Nephron progenitor cell (in vitro differentiated cells): Measurements from ENCODE around the gene MEST.

Source experiments
- DNase-seq: peaks from one replicate; pipeline ENCODE4 v3.0.0; 2021
- H3K27ac Mint-ChIP-seq: 2 replicates; pipeline ENCODE4 v1.8.0; 2021; ENCODE audit warnings: mild to moderate bottlenecking, moderate library complexity, mixed read lengths
- H3K27me3 Mint-ChIP-seq: 2 replicates; pipeline ENCODE4 v1.8.0; 2021; ENCODE audit warnings: mild to moderate bottlenecking, low read depth, mixed read lengths; ENCODE audit not compliant: poor library complexity
- H3K36me3 Mint-ChIP-seq: 2 replicates; pipeline ENCODE4 v1.8.0; 2021; ENCODE audit warnings: low read depth, mixed read lengths
- H3K4me1 Mint-ChIP-seq: 2 replicates; pipeline ENCODE4 v1.8.0; 2021; ENCODE audit warnings: mixed read lengths
- H3K4me3 Mint-ChIP-seq: 2 replicates; pipeline ENCODE4 v1.8.0; 2021; ENCODE audit warnings: mild to moderate bottlenecking, moderate library complexity, mixed read lengths
- H3K9me3 Mint-ChIP-seq: 2 replicates; pipeline ENCODE4 v1.8.0; 2021; ENCODE audit warnings: mild to moderate bottlenecking, moderate library complexity, mixed read lengths
- CTCF ChIP-seq: fragments of 200-600 bp; sonication (generic); IDR thresholded peaks from 2 replicates; pipeline ENCODE4 v1.5.0; 2021; ENCODE audit warnings: antibody characterized with exemption

Gene MEST

GRCh38 chr7:130471974-130472373 lies 19.9 kb upstream of the MEST start:
- H3K27ac Mint-ChIP-seq, result no peak overlapping the region
- no peaks in the 10 kb centered on the region for H3K36me3 Mint-ChIP-seq
- no peaks in the 10 kb centered on the region for H3K27me3 Mint-ChIP-seq
- no peak overlapping the region for H3K4me3 Mint-ChIP-seq
- no peaks in the 10 kb centered on the region for H3K9me3 Mint-ChIP-seq
- no peak for DNase-seq
- no peak for TF ChIP-seq CTCF
- peaks cover 39% of the 10 kb centered on the region for H3K4me1 Mint-ChIP-seq

DNA sequence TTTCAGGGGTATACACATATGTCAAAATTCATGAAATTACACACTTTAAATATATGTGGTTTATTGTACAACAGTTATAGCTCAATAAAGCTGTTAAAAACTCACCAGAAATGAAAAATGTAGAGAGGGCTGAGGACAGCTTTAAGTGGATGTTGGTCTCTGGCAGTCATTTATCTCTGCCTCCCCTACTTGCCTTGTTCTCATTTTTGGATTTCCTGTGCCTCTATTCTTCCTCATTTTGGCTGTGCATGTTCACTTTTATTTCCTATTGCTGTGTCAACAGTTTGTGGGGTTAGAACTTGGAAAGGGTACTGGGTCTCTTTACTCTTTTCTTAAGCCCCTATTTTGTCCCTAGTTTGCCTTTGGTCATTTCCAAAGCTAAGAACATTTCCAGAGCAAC lies 18.6 kb upstream of the MEST start:
- H3K4me3 Mint-ChIP-seq, result no peak overlapping the region
- peaks cover 11% of the 10 kb centered on the region for H3K36me3 Mint-ChIP-seq
- no peak for DNase-seq
- H3K4me1 Mint-ChIP-seq, result peaks cover 46% of the 10 kb centered on the region
- H3K27me3 Mint-ChIP-seq, result no peaks in the 10 kb centered on the region
- TF ChIP-seq CTCF, result no peak
- no peak overlapping the region for H3K27ac Mint-ChIP-seq
- peaks cover 11% of the 10 kb centered on the region for H3K9me3 Mint-ChIP-seq

GRCh38 chr7:130473876-130474275 lies 18.0 kb upstream of the MEST start:
- peaks cover 17% of the 10 kb centered on the region for H3K9me3 Mint-ChIP-seq
- H3K27ac Mint-ChIP-seq, result peak overlapping the region; percentile 26
- no peak for DNase-seq
- no peak overlapping the region for H3K4me3 Mint-ChIP-seq
- H3K4me1 Mint-ChIP-seq, result peaks cover 46% of the 10 kb centered on the region
- peaks cover 17% of the 10 kb centered on the region for H3K36me3 Mint-ChIP-seq
- H3K27me3 Mint-ChIP-seq, result no peaks in the 10 kb centered on the region
- TF ChIP-seq CTCF, result no peak

DNA sequence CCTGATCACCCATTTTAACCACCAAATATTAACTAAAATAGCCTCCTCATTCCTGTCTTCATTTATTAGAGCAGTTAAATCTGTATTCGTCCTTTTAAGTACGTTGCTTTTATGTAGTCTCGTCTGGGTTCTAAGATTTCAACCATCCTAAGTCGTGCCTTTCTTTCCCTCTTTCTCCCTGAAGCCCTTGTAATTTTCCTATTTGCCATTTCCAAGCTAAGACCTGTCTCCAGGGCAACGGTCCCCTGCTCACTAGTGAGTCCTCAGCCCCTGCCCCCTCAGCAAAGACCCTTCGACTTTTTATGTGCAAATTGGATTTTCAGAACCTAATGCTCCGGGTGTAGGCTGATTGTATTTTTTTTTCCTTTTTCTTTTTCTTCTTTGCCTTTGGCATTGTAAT lies 16.1 kb upstream of the MEST start:
- no peak for TF ChIP-seq CTCF
- no peak for DNase-seq
- Mint-ChIP-seq H3K36me3 (peaks cover 25% of the 10 kb centered on the region), H3K27me3 (no peaks in the 10 kb centered on the region), H3K4me3 (no peak overlapping the region), H3K9me3 (peaks cover 32% of the 10 kb centered on the region), H3K27ac (peak overlapping the region; percentile 38), H3K4me1 (peaks cover 46% of the 10 kb centered on the region)

GRCh38 chr7:130476297-130477150 lies 15.4 kb upstream of the MEST start:
- peak overlapping the region; percentile 58 for H3K27ac Mint-ChIP-seq
- TF ChIP-seq CTCF, result no peak
- H3K4me3 Mint-ChIP-seq, result peak overlapping the region; percentile 34
- peaks cover 47% of the 10 kb centered on the region for H3K4me1 Mint-ChIP-seq
- H3K36me3 Mint-ChIP-seq, result peaks cover 25% of the 10 kb centered on the region
- H3K27me3 Mint-ChIP-seq, result no peaks in the 10 kb centered on the region
- peaks cover 33% of the 10 kb centered on the region for H3K9me3 Mint-ChIP-seq
- no peak for DNase-seq

GRCh38 chr7:130478991-130479390 lies 12.9 kb upstream of the MEST start:
- no peak overlapping the region for H3K27ac Mint-ChIP-seq
- no peaks in the 10 kb centered on the region for H3K27me3 Mint-ChIP-seq
- peaks cover 59% of the 10 kb centered on the region for H3K4me1 Mint-ChIP-seq
- DNase-seq, result no peak
- no peak overlapping the region for H3K4me3 Mint-ChIP-seq
- TF ChIP-seq CTCF, result no peak
- H3K36me3 Mint-ChIP-seq, result peaks cover 25% of the 10 kb centered on the region
- H3K9me3 Mint-ChIP-seq, result peaks cover 35% of the 10 kb centered on the region
